ENCODE measurements around the gene DHX30. TPM values are rescaled to one million over a fixed set of nuclear protein-coding genes. Genes with fewer than 3 reads are reported as not detected.
A peak's percentile ranks its signal among the peaks of the same experiment; 100 is the strongest.

Gene DHX30
- total RNA-seq, 1 donor from 2014 or later: 68.7 TPM

DNA sequence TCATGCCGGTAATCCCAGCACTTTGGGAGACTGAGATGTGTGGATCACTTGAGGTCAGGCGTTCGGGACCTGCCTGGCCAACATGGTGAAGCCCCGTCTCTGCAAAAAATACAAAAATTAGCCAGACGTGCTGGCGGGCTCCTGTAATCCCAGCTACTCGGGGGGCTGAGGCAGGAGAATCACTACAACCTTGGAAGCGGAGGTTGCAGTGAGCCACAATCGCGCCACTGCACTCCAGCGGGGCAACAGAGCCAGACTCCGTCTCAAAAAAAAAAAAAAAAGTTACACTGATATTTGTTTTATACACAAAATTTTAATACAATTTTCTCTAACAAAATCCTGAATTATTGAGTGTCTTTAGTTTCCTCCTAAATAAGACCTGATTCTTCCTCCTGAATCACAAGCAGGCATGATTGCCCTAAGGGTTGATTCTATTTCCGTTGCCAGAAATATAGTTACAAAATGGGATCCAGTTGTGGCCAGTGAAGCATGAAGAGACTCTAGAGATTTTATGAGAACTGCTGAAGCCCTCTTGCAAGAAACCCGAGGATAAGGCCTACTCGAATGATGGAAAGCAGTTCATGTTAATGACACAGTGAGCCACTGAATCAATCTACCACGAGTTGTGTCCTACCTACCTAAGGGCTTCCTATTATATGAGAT is 11.6 kb upstream of the DHX30 start:
- Mint-ChIP-seq H3K9me3 (ENCODE audit: unreplicated experiment) (no peaks in the 10 kb centered on the region), H3K36me3 (ENCODE audit: low read depth, unreplicated experiment) (no peaks in the 10 kb centered on the region), H3K27ac (ENCODE audit: unreplicated experiment) (no peak overlapping the region), H3K27me3 (ENCODE audit: unreplicated experiment) (no peaks in the 10 kb centered on the region), H3K4me1 (ENCODE audit: unreplicated experiment) (no peaks in the 10 kb centered on the region), H3K4me3 (ENCODE audit: unreplicated experiment) (no peak overlapping the region)
- TF ChIP-seq CTCF (IDR thresholded peaks at IDR 0.05; ENCODE audit: unreplicated experiment): no peak
- no peak for DNase-seq (ENCODE audit: low spot score)

- H3K4me3 Mint-ChIP-seq (ENCODE audit: unreplicated experiment): no peak overlapping the region
- H3K27ac Mint-ChIP-seq (ENCODE audit: unreplicated experiment): no peak overlapping the region
- no peak for TF ChIP-seq CTCF (IDR thresholded peaks at IDR 0.05; ENCODE audit: unreplicated experiment)
- H3K4me1 Mint-ChIP-seq (ENCODE audit: unreplicated experiment): no peaks in the 10 kb centered on the region
- no peak for DNase-seq (ENCODE audit: low spot score)
- H3K36me3 Mint-ChIP-seq (ENCODE audit: low read depth, unreplicated experiment): no peaks in the 10 kb centered on the region
- H3K9me3 Mint-ChIP-seq (ENCODE audit: unreplicated experiment): no peaks in the 10 kb centered on the region
- no peaks in the 10 kb centered on the region for H3K27me3 Mint-ChIP-seq (ENCODE audit: unreplicated experiment)
These were observed 10.2 kb upstream of the DHX30 start for GRCh38 chr3:47792699-47793098.

- Mint-ChIP-seq H3K36me3 (ENCODE audit: low read depth, unreplicated experiment) (no peaks in the 10 kb centered on the region), H3K27me3 (ENCODE audit: unreplicated experiment) (no peaks in the 10 kb centered on the region), H3K4me3 (ENCODE audit: unreplicated experiment) (no peak overlapping the region), H3K27ac (ENCODE audit: unreplicated experiment) (no peak overlapping the region), H3K9me3 (ENCODE audit: unreplicated experiment) (no peaks in the 10 kb centered on the region), H3K4me1 (ENCODE audit: unreplicated experiment) (no peaks in the 10 kb centered on the region)
- no peak for DNase-seq (ENCODE audit: low spot score)
- no peak for TF ChIP-seq CTCF (IDR thresholded peaks at IDR 0.05; ENCODE audit: unreplicated experiment)
These were observed 8.4 kb upstream of the DHX30 start for GRCh38 chr3:47794544-47794943.

- Mint-ChIP-seq H3K4me3 (ENCODE audit: unreplicated experiment) (no peak overlapping the region), H3K27ac (ENCODE audit: unreplicated experiment) (no peak overlapping the region), H3K36me3 (ENCODE audit: low read depth, unreplicated experiment) (no peaks in the 10 kb centered on the region), H3K27me3 (ENCODE audit: unreplicated experiment) (peaks cover 7% of the 10 kb centered on the region), H3K4me1 (ENCODE audit: unreplicated experiment) (peaks cover 20% of the 10 kb centered on the region), H3K9me3 (ENCODE audit: unreplicated experiment) (no peaks in the 10 kb centered on the region)
- peak; percentile 44 for TF ChIP-seq CTCF (IDR thresholded peaks at IDR 0.05; ENCODE audit: unreplicated experiment)
- DNase-seq (ENCODE audit: low spot score): peak; percentile 11
These were observed 3.2 kb upstream of the DHX30 start for GRCh38 chr3:47799733-47800132.

- H3K36me3 Mint-ChIP-seq (ENCODE audit: low read depth, unreplicated experiment): peaks cover 3% of the 10 kb centered on the region
- H3K27ac Mint-ChIP-seq (ENCODE audit: unreplicated experiment): peak overlapping the region; percentile 99
- H3K4me3 Mint-ChIP-seq (ENCODE audit: unreplicated experiment): peak overlapping the region; percentile 99
- no peaks in the 10 kb centered on the region for H3K9me3 Mint-ChIP-seq (ENCODE audit: unreplicated experiment)
- DNase-seq (ENCODE audit: low spot score): no peak
- peaks cover 7% of the 10 kb centered on the region for H3K27me3 Mint-ChIP-seq (ENCODE audit: unreplicated experiment)
- H3K4me1 Mint-ChIP-seq (ENCODE audit: unreplicated experiment): peaks cover 20% of the 10 kb centered on the region
- no peak for TF ChIP-seq CTCF (IDR thresholded peaks at IDR 0.05; ENCODE audit: unreplicated experiment)
These were observed 615 bp downstream of the DHX30 start for GRCh38 chr3:47803480-47804025.

Measured in endothelial cell (in vitro differentiated cells).